Keratinocyte (primary cell): Measurements from ENCODE around the gene CFAP91.

Source experiments
- CTCF ChIP-seq, 3 experiments: IDR thresholded peaks in 1 of 3; conservative IDR thresholded peaks in 1 of 3; optimal IDR thresholded peaks in 1 of 3; 2 replicates in 2 of 3; 3 replicates in 1 of 3; pipeline versions ENCODE3 to v1.5.1; 2011; ENCODE audit warnings: low read length in 3 of 3, mild to moderate bottlenecking in 3 of 3, moderate library complexity in 2 of 3, control low read depth in 1 of 3, inconsistent platforms in 1 of 3; ENCODE audit not compliant: insufficient read depth in 2 of 3; ENCODE audit errors: extremely low read depth in 1 of 3
- EZH2 ChIP-seq: IDR thresholded peaks from one replicate; pipeline ENCODE4 v1.6.1; 2012; ENCODE audit warnings: inconsistent platforms, mild to moderate bottlenecking, low read length, moderate library complexity

GRCh38 chr3:119663885-119664284 is 38.9 kb upstream of the CFAP91 start:
- TF ChIP-seq CTCF (optimal IDR thresholded peaks at IDR 0.05 in 1 of 3, IDR thresholded peaks at IDR 0.05 in 1 of 3, conservative IDR thresholded peaks at IDR 0.05 in 1 of 3; ENCODE audit: extremely low read depth in 1 of 3, insufficient read depth in 2 of 3, low read length in 3 of 3) (no peak), EZH2 (no peak)
